HepG2 (cell line): ENCODE results near the gene U2AF1L4. TPM values are rescaled to one million over a fixed set of nuclear protein-coding genes. Genes with fewer than 3 reads are reported as not detected.

Source experiments
- ASH2L ChIP-seq: fragments of 300-600, 200-600 bp; sonication (generic); IDR thresholded peaks from 2 replicates; pipeline ENCODE4 v1.7.0; 2017; ENCODE audit warnings: low read depth, mild to moderate bottlenecking, moderate library complexity, mixed read lengths, low read length; ENCODE audit not compliant: insufficient read length
- ETV5 ChIP-seq: IDR thresholded peaks from 2 replicates; pipeline ENCODE4 v1.6.1; 2018; ENCODE audit warnings: missing biosample characterization, missing genetic modification reagents, inconsistent platforms, borderline replicate concordance
- GATAD2A ChIP-seq: IDR thresholded peaks from 2 replicates; pipeline ENCODE4 v1.6.1; 2016
- MXD4 ChIP-seq: IDR thresholded peaks from 2 replicates; pipeline ENCODE4 v1.6.1; 2016; ENCODE audit warnings: mild to moderate bottlenecking, missing biosample characterization, missing genetic modification reagents
- RNF219 ChIP-seq: sonication (generic); formaldehyde crosslinking; IDR thresholded peaks from 2 replicates; pipeline ENCODE4 v1.5.0; 2020; ENCODE audit warnings: mild to moderate bottlenecking, missing genetic modification reagents
- ZNF235 ChIP-seq: sonication (generic); formaldehyde crosslinking; IDR thresholded peaks from 2 replicates; pipeline ENCODE4 v1.8.1; 2023; ENCODE audit warnings: mild to moderate bottlenecking, missing genetic modification reagents, borderline replicate concordance
- ZNF558 ChIP-seq: sonication (generic); formaldehyde crosslinking; IDR thresholded peaks from 2 replicates; pipeline ENCODE4 v1.9.0; 2022; ENCODE audit warnings: mild to moderate bottlenecking, missing genetic modification reagents, borderline replicate concordance
- polyA plus RNA-seq, 8 experiments: library from polyadenylated mRNA; depleted of rRNA in 3 of 8; stranded (reverse) in 7 of 8; unstranded in 1 of 8; fragments of >200 nt; fragmentation: Illumina TruSeq in 4 of 8; extraction: Trizol in 4 of 8; gene quantifications; 2 replicates each; pipeline versions ENCODE4 v1.2.1 to v1.2.3, GENCODE V29; 2011 to 2016; ENCODE audit warnings: low read depth in 4 of 8, missing spikeins in 1 of 8, mixed read lengths in 1 of 8; ENCODE audit not compliant: insufficient read depth in 1 of 8
- total RNA-seq, 5 experiments: library from RNA; depleted of rRNA; stranded (reverse); fragments of >200 nt; fragmentation: Illumina TruSeq; extraction: Trizol; gene quantifications; 2 replicates each; pipeline ENCODE4 v1.2.3, GENCODE V29; 2016; ENCODE audit warnings: low read depth in 1 of 5
- TF ChIP-seq, protein P1 (sequence below): sonication (generic); formaldehyde crosslinking; IDR thresholded peaks from 2 replicates; pipeline ENCODE4 v1.9.0; 2021; ENCODE audit warnings: mild to moderate bottlenecking, missing genetic modification reagents
- TF ChIP-seq, protein P2 (sequence below): sonication (generic); formaldehyde crosslinking; IDR thresholded peaks from 2 replicates; pipeline ENCODE4 v1.9.0; 2021; ENCODE audit warnings: missing genetic modification reagents, borderline replicate concordance
- TF ChIP-seq, protein P3 (sequence below), 2 experiments: sonication (generic) in 1 of 2; formaldehyde crosslinking in 1 of 2; IDR thresholded peaks; 2 replicates each; pipeline versions ENCODE4 v1.4.0 to v1.6.1; 2016 to 2020; ENCODE audit warnings: borderline replicate concordance in 1 of 2, low read depth in 1 of 2, mild to moderate bottlenecking in 1 of 2, missing genetic modification reagents in 1 of 2

U2AF1L4 gene
- total and polyA plus RNA-seq, 2 of the 13 experiments (the other 11 are each of a cell fraction or from before 2014, with no cell fraction given) = 7.9 to 15.4 TPM

DNA sequence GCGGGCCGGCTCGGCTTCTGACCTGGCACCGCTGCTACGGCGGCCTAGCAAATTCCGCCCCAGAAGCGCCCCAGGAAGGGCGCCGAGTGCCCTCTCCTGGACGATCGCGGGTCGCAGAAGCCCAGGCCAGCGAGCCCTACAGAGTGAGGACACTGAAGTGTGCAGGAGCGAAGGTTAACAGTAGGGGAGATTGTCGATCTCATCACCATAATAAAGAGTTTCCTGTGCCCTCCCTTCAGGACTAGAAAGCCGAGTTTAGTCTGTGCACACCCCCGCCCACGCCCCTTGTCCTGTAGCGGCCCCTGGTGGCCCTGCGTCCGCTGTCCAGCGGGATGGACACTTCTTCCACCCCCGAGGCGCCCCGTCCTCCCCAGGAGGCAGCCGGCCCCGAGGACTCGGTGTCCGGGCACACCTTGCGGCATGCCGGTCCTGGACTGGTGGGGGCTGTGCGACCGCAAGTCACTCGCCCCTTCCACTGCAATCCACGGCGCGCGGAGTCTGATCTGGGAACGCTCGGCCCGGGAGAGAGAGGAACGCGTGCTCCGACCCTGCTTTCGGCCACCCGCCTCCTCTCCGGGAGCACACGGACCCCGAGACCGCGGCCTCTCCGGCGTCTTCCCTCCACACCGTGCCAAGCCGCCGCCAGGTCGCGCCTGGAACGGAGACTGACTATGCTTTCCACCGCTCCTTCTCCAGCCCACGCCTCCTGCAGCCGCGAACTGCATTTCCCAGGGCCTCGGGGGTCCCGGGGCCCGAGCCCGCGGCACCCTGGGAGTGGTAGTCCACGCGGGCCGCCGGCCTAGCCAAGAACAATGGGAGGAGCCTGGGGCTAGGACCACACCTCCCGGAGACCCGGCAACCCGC is 28.2 kb downstream of the U2AF1L4 start (continued):
- TF ChIP-seq, protein P1, sequence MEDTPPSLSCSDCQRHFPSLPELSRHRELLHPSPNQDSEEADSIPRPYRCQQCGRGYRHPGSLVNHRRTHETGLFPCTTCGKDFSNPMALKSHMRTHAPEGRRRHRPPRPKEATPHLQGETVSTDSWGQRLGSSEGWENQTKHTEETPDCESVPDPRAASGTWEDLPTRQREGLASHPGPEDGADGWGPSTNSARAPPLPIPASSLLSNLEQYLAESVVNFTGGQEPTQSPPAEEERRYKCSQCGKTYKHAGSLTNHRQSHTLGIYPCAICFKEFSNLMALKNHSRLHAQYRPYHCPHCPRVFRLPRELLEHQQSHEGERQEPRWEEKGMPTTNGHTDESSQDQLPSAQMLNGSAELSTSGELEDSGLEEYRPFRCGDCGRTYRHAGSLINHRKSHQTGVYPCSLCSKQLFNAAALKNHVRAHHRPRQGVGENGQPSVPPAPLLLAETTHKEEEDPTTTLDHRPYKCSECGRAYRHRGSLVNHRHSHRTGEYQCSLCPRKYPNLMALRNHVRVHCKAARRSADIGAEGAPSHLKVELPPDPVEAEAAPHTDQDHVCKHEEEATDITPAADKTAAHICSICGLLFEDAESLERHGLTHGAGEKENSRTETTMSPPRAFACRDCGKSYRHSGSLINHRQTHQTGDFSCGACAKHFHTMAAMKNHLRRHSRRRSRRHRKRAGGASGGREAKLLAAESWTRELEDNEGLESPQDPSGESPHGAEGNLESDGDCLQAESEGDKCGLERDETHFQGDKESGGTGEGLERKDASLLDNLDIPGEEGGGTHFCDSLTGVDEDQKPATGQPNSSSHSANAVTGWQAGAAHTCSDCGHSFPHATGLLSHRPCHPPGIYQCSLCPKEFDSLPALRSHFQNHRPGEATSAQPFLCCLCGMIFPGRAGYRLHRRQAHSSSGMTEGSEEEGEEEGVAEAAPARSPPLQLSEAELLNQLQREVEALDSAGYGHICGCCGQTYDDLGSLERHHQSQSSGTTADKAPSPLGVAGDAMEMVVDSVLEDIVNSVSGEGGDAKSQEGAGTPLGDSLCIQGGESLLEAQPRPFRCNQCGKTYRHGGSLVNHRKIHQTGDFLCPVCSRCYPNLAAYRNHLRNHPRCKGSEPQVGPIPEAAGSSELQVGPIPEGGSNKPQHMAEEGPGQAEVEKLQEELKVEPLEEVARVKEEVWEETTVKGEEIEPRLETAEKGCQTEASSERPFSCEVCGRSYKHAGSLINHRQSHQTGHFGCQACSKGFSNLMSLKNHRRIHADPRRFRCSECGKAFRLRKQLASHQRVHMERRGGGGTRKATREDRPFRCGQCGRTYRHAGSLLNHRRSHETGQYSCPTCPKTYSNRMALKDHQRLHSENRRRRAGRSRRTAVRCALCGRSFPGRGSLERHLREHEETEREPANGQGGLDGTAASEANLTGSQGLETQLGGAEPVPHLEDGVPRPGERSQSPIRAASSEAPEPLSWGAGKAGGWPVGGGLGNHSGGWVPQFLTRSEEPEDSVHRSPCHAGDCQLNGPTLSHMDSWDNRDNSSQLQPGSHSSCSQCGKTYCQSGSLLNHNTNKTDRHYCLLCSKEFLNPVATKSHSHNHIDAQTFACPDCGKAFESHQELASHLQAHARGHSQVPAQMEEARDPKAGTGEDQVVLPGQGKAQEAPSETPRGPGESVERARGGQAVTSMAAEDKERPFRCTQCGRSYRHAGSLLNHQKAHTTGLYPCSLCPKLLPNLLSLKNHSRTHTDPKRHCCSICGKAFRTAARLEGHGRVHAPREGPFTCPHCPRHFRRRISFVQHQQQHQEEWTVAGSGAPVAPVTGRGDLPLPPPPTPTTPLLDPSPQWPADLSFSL = no peak
- TF ChIP-seq, protein P2, sequence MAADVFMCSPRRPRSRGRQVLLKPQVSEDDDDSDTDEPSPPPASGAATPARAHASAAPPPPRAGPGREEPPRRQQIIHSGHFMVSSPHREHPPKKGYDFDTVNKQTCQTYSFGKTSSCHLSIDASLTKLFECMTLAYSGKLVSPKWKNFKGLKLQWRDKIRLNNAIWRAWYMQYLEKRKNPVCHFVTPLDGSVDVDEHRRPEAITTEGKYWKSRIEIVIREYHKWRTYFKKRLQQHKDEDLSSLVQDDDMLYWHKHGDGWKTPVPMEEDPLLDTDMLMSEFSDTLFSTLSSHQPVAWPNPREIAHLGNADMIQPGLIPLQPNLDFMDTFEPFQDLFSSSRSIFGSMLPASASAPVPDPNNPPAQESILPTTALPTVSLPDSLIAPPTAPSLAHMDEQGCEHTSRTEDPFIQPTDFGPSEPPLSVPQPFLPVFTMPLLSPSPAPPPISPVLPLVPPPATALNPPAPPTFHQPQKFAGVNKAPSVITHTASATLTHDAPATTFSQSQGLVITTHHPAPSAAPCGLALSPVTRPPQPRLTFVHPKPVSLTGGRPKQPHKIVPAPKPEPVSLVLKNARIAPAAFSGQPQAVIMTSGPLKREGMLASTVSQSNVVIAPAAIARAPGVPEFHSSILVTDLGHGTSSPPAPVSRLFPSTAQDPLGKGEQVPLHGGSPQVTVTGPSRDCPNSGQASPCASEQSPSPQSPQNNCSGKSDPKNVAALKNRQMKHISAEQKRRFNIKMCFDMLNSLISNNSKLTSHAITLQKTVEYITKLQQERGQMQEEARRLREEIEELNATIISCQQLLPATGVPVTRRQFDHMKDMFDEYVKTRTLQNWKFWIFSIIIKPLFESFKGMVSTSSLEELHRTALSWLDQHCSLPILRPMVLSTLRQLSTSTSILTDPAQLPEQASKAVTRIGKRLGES (CRISPR knock-in tag) = 0 out of 2 replicates have a peak, but pooled peaks have one; percentile 27
- peak; percentile 36 for TF ChIP-seq GATAD2A (CRISPR knock-in tag)
- peak; percentile 70; the same call in 1 of the 2 replicates for TF ChIP-seq RNF219 (CRISPR knock-in tag)
- TF ChIP-seq ZNF558 (CRISPR knock-in tag) = peak; percentile 75; the same call in 1 of the 2 replicates
- TF ChIP-seq ASH2L = peak; percentile 41
- no peak; the same call in 1 of the 2 replicates for TF ChIP-seq ZNF235 (CRISPR knock-in tag)
- TF ChIP-seq MXD4 (CRISPR knock-in tag) = 0 out of 2 replicates have a peak, but pooled peaks have one; percentile 63
- 0 out of 2 replicates have a peak, but pooled peaks have one; percentile 5 for TF ChIP-seq ETV5 (CRISPR knock-in tag)
- TF ChIP-seq, protein P3, sequence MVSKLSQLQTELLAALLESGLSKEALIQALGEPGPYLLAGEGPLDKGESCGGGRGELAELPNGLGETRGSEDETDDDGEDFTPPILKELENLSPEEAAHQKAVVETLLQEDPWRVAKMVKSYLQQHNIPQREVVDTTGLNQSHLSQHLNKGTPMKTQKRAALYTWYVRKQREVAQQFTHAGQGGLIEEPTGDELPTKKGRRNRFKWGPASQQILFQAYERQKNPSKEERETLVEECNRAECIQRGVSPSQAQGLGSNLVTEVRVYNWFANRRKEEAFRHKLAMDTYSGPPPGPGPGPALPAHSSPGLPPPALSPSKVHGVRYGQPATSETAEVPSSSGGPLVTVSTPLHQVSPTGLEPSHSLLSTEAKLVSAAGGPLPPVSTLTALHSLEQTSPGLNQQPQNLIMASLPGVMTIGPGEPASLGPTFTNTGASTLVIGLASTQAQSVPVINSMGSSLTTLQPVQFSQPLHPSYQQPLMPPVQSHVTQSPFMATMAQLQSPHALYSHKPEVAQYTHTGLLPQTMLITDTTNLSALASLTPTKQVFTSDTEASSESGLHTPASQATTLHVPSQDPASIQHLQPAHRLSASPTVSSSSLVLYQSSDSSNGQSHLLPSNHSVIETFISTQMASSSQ (IDR thresholded peaks at IDR 0.05; ENCODE audit: low read depth) = peak; percentile 22; the same call in 1 of the 2 replicates
- TF ChIP-seq, protein P3 (CRISPR knock-in tag; IDR thresholded peaks at IDR 0.05; ENCODE audit: borderline replicate concordance) = no peak
